HG02885 (cell line): ENCODE results near the gene ARL5B.
A peak's percentile ranks its signal among the peaks of the same experiment; 100 is the strongest.
"Not testable (repeated sequence)": the region's sequence is repeated elsewhere in the genome, so short reads cannot be mapped to it uniquely, and the experiment has no call there.

Experiments used
- ATAC-seq: cut with Tn5 transposase; IDR thresholded peaks from one replicate; pipeline ENCODE4 v1.9.1; 2021; ENCODE audit warnings: mild to moderate bottlenecking; ENCODE audit not compliant: unreplicated experiment, poor library complexity

The ARL5B gene, protein sequence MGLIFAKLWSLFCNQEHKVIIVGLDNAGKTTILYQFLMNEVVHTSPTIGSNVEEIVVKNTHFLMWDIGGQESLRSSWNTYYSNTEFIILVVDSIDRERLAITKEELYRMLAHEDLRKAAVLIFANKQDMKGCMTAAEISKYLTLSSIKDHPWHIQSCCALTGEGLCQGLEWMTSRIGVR

DNA sequence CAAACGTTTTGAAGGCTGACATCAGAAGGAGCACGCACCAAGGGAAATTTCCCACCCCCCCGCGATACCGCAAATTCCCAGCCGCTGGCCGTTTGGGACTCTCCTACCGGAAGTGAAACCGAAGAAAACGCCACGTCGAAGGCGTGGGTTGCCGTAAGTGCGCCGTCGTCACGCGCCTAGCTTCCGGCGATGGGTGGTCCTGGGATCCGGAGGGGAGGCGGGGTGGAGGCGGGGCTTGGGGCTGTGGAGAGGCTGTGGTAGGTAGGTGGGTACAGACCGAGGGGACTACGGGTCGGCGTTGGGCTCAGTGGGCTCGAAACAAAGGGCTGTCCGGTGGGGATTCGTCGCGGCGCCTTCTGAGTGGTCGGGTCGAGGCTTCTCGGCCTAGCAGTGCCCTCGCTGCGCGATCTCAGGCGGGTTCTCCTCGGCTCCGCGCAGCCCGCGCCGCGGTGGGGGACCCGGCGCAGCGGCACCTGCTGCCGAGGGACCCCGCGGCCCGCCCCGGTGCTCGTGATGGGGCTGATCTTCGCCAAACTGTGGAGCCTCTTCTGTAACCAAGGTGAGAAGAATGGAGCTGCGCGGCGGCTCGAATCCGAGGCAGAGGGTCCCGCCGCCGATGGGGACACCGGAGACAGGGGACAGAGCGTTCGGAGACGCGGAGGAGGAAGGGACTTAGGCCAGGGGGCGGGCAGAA lies at the start of gene ARL5B:
Gene ARL5B, plus strand, starts transcription at position 307 of the 694 bp plus-strand sequence. Its CDS starts 207 bp downstream, at position 514.
- peak; percentile 90 for ATAC-seq

DNA sequence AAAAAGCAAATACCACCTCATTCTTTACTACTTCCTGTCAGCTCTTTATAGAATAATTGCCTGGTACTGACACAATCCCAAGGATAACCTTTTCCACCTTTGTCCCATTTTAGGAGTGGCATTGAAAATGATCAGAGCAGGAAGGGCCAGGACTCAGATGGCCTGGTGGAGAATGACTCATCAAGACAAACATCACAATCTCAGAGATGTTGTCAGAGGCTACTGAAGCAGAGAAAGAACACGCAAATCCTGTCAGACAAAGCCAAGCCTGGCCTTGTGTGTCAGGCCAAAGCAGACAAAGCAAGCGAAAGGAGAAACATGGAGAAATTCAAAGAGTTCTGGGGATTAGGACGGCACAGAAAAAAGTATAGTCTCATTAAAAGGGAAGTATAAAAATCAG lies 48.7 kb upstream of the ARL5B start:
- ATAC-seq, result no peak

DNA sequence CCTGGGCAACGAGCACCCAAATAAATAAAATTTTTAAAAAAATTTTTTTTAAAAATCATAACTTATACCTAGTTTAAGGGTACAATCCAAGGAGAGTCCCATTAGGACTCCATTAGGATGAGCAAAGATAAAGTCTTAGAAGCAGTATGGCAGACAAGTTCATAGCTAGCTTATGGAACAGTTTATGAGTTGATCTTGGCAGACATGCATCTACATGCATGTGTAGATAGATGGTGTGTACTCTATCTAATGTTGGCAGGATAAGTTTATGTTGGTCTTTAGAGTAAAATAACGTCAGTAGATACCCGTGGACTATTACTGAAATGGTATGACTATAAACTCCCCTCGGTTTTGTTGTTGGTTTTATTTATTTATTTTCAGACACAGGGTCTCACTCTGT lies 48.1 kb upstream of the ARL5B start:
- ATAC-seq, result no peak

DNA sequence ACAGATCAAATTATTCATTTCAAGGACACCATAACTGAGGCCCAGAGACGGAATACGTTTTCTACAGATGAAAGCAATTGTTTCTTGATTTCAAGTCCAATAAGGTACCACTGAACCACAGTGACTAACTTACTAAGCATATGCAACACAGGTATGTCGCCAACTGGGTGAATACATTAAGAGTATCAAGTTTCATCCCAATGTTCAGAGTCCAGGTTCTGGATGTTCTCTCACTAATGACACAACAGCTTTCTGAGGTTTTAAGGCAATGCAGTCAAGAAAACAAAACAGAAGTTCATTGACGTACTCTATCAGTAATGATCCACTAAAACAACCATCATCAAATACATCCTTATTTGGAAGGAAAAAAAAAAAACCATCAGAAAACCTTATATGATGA lies 43.6 kb upstream of the ARL5B start:
- no peak for ATAC-seq

DNA sequence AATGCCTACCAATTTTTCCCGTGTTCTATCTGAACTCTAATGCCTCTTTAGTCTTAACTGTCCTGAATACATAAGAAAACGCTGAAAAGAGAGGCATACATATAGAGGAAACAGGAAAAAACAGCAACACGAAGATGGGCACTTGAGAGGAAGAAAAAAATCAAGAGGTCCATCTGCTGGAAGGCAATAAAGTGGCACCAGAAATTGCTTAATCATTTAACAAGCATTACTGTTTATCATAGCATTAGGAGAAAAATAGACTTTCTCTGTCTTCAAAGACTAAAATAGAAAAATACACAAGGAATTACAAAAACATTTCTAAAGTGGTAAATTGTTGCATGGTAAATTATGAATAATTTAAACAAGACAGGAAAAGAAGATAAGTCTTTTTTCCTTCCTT lies 42.9 kb upstream of the ARL5B start:
- ATAC-seq, result no peak

DNA sequence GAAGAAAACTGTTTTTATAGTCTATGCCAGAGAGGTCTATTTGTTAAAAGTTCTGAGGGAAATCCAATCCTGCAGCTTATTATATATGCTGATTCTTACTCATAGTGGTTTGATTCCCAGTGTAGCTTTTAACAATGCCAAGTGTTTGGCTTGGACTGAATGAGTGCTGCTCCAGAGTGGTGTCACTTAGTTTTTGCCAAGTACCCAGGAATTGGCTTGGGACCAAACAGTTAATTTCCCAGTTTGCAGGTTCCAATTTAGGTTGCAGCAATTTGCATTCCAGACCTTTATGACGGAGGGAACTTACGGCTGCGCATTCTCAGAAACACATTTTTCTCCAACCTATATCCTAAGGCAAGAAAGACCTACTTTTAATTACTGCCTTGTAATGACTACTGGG lies 40.2 kb upstream of the ARL5B start:
- no peak for ATAC-seq

DNA sequence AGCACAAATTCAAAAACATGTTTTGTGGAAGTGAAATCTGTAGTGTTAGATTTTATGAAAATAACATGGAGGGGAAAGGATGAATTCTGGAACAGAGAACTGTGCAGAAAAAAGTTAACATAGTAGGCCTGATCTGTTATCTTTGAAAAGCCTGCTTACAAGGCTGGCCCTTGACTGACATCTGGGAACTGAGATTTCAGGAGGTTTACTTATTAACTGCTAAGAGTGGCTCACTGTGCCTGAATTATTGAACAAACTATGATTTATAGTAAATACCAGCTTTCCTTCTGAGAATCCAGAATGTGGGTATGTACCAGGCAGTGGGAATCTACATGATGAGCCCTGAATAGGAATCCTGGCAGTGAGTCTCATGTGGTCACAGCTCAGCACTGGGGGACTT lies 38.4 kb upstream of the ARL5B start:
- ATAC-seq, result no peak

DNA sequence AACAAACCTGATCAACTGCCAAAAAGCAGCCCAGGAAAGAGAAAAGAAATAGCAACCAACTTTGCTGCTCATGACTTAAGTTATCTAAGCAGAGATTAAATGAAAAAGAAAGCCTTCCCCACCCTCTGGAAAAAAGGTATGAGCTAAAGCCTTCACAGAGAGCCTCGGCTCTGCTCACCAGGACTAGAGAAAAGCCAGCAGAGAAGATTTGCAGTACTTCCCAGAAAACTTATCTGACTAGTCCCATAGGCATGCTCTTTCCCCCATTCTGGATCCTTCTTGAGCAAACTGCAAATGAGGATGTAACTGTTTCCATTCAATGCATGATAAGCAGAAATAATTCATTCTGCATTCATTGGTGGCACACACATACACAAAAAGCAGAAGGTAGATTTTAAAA lies 35.6 kb upstream of the ARL5B start:
- ATAC-seq, result not testable (repeated sequence)

DNA sequence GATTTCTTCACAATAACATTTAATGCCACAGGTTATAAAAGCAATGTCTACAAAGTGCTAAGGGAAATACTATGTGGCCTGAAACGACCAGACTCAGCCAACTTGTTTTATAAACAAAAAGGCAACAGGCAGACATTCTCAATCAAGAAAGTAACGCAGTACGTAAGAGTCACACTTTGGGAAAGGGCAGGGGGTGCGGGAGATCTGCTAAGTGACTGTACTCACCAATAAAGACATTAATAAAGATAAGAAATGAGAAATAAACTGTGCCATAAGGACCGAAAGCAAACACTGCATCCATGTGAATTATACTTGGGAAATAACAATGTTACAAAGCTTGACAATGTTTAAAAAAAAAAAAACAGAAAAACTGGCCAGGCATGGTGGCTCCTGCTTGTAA lies 33.3 kb upstream of the ARL5B start:
- no peak for ATAC-seq

DNA sequence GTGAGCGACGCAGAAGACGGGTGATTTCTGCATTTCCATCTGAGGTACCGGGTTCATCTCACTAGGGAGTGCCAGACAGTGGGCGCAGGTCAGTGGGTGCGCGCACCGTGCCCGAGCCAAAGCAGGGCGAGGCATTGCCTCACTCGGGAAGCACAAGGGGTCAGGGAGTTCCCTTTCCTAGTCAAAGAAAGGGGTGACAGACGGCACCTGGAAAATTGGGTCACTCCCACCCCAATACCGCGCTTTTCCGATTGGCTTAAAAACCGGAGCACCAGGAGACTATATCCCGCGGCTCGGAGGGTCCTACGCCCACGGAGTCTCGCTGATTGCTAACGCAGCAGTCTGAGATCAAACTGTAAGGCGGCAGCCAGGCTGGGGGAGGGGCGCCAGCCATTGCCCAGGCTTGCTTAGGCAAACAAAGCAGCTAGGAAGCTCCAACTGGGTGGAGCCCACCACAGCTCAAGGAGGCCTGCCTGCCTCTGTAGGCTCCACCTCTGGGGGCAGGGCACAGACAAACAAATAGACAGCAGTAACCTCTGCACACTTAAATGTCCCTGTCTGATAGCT lies 31.7 kb upstream of the ARL5B start:
- not testable (repeated sequence) for ATAC-seq

DNA sequence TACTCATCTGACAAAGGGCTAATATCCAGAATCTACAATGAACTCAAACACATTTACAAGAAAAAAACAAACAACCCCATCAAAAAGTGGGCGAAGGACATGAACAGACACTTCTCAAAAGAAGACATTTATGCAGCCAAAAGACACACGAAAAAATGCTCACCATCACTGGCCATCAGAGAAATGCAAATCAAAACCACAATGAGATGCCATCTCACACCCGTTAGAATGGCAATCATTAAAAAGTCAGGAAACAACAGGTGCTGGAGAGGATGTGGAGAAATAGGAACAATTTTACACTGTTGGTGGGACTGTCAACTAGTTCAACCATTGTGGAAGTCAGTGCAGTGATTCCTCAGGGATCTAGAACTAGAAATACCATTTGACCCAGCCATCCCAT lies 26.7 kb upstream of the ARL5B start:
- ATAC-seq, result not testable (repeated sequence)

DNA sequence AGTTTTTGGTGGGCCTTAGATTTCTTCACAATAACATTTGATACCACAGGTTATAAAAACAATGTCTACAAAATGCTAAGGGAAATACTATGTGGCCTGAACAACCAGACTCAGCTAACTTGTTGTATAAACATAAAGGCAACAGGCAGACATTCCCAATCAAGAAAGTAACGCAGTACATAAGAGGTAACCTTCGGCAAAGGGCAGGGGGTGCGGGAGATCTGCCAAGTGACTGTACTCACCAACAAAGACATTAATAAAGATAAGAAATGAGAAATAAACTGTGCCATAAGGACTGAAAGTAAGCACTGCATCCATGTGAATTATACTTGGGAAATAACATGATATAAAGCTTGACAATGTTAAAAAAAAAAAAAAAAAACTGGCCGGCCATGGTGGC lies 23.2 kb upstream of the ARL5B start:
- no peak for ATAC-seq

DNA sequence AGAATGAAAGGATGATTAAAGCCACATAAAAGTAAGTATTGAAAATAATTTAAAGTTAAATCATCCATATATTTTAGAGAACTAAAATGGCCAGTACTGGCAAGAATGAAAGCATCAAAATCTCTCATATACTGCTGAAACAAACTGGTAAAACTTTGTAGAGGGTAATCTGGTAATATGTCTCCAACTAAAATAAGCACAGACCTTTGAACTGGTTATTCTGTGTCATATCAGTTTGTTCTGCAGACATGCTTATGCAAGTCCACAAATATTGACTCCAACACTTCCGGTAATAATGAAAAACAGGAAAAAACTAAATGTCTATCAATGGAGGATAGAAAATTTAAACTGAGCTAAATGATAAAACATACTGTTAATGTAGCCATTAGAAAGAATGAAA lies 21.8 kb upstream of the ARL5B start:
- ATAC-seq, result not testable (repeated sequence)

DNA sequence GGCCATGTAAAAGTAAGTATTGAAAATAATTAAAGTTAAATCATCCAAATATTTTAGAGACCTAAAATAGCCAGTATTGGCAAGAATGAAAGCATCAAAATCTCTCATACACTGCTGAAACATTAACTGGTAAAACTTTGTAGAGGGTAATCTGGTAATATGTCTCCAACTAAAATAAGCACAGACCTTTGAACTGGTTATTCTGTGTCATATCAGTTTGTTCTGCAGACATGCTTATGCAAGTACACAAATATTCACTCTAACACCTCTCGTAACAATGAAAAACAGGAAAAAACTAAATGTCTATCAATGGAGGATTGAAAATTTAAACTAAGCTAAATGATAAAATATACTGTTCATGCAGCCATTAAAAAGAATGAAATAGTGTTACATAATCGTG lies 19.5 kb upstream of the ARL5B start:
- not testable (repeated sequence) for ATAC-seq

DNA sequence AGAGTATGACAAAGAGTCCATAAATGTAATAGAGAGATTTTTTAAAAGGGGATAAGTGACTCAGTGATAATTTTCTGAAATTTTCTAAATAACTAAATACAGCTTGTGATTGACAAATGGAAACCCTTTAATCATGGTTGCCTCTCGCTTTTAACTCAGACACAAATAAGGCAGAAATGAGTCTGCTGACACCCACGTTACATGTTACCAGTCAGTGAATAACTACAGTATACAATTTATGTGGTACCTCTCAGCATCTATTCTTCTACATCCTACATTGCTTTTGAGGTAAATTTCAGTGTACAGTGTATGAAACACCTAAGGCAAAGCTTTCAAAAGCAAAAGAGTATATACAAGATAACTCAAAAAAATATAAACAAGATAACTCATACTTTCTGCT lies 12.1 kb upstream of the ARL5B start:
- no peak for ATAC-seq

DNA sequence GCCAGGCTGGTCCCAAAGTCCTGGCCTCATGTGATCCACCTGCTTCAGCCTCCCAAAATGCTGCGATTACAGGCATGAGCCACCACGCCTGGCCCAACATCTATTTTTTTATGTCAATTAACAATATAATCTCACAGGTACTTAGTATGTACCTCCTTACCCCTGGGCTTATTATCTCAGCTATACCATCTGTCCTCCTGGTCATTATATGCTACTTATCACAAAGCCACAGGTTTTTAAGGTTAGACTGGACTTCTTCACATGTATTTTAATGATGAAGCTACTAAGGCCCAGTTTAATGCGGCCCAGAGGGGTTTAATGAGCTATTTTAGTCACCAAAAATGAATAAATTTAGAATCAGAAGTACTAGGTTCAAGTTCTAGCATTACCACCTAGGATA lies 11.3 kb upstream of the ARL5B start:
- ATAC-seq, result no peak

DNA sequence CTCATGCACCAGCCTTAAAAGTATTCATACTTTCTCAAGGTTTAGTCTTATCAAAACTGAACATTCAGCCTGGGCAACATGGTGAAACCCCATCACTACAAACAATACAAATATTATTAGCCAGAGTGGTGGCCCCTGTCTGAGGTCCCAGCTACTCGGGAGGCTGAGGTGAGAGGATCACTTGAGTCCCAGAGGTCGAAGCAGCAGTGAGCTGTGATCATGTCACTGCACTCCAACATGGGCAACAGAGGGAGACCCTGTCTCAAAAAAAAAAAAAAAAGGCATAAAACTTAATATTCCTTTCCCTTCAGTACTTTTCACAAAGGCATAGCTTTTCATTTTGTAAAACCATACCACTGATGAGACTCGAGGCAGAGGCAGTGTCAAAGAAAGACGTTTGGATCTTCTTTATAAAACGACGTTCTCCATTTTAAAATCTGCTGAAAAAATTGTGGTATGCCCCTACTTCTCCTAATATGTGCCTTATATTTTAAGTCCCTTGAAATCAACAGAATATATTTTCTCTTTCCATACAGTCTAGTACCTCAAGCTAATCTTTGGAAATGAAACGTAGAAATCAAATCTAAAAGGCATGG lies 9.8 kb upstream of the ARL5B start:
- no peak for ATAC-seq

DNA sequence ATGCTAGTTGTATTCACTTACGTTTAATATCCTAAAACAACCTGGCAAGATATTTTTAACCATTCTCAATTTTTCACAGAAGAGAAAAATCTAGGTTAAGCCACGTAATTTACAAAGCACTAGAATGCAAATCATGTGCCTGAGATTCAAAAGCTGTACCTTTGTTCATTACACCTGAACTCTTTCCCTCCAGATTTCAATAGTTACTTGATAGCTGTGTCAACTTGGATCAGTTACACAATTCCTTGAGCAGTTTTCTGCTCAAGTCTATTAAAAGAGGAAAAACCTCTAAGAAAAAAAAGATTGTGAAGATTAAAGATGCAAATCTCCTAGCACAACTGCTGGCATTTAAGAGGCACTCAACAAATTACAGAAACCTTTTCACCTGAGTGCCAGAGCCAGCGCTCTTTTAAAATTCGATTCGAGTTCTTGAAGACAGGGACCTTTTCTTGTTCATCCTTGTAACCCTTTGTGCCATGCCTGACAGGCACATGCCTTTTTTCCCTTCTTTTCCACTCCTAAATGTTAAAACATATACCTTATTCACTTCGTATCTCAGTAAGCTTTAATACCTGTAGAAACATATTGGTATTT lies 8.7 kb upstream of the ARL5B start:
- no peak for ATAC-seq

DNA sequence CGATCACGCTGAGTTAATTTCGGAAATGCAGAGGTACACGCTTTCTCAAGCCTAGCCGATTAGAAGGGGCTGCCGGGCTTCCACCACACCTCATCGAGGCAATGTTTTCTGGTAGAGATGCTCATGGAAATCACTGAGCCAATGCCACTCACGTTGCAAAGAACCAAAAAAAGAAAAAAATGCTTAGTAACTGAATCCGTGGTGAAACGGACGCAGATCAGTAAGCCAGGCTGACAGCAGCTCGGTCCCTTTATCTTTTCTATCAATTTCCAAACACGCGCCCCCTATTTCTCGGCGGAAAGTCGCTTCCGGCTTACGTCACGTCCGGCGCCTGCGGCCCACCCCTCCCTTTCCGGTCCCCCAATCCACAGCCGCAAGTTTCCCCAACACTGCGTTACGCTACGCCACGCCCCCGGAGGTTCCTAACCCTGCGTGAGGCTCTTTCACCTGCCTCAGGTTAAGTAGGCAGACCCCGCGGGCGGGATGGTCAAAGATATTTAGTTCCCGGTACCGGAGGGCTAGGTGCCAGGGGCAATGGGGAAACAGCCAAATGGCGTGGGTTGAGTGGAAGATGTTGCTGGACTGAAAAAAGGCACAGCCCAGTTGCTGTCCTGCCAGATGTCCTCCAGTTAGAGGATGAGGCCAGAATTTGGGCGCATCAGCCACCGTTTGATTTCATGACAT lies 7.8 kb upstream of the ARL5B start, which contains the start of gene NSUN6:
Gene NSUN6, minus strand, starts transcription at position 264 of the 684 bp plus-strand sequence. CDS start 384 bp downstream, outside the sequence.
- ATAC-seq, result peak; percentile 98

DNA sequence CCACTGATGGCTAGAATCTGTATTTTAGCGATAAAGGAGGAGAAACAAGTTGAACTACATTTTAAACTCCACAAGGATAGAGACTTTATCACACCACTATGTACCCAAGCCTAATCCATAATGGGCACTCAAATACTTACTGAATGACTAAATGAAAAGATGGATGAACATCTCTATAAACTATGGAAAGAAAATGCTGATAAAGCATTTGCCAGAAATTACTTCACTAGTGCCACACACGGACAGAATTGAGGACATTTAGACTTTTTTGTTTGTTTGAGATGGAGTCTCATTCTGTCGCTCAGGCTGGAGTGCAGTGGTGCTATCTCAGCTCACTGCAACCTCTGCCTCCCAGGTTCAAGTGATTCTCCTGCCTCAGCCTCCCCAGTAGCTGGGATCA lies 6.1 kb upstream of the ARL5B start:
- ATAC-seq, result no peak
